Activated CD8-positive, alpha-beta memory T cell treated with anti-CD3 and anti-CD28 coated beads for 48 hours (primary cell): ENCODE data around the gene ATP10B.
"Not testable (repeated sequence)": the region's sequence is repeated elsewhere in the genome, so short reads cannot be mapped to it uniquely, and the experiment has no call there.

Experiments used
- DNase-seq, 3 experiments: peaks; one replicate each; pipeline ENCODE4 v3.0.0-alpha.2; 2020; ENCODE audit warnings: low read depth in 2 of 3, low spot score in 2 of 3

ATP10B gene

GRCh38 chr5:160833806-160834205 lies 18.2 kb downstream of the ATP10B start:
- no peak for DNase-seq

GRCh38 chr5:160831801-160832200 lies 20.2 kb downstream of the ATP10B start:
- no peak for DNase-seq

- DNase-seq, result no peak
Measured at GRCh38 chr5:160824301-160825001, 27.6 kb downstream of the ATP10B start.

GRCh38 chr5:160812996-160813395 lies 39.0 kb downstream of the ATP10B start:
- DNase-seq, result not testable (repeated sequence)

GRCh38 chr5:160805376-160805775 lies 46.6 kb downstream of the ATP10B start:
- DNase-seq, result no peak

GRCh38 chr5:160802592-160802991 lies 49.4 kb downstream of the ATP10B start:
- no peak for DNase-seq

- no peak for DNase-seq
Measured at GRCh38 chr5:160800375-160801275, 51.4 kb downstream of the ATP10B start.

GRCh38 chr5:160799184-160799583 lies 52.8 kb downstream of the ATP10B start:
- no peak for DNase-seq

- no peak for DNase-seq
Measured at GRCh38 chr5:160797020-160797419, 55.0 kb downstream of the ATP10B start.

- no peak for DNase-seq
Measured at GRCh38 chr5:160793530-160793899, 58.5 kb downstream of the ATP10B start.

GRCh38 chr5:160792732-160793529 lies 59.1 kb downstream of the ATP10B start:
- no peak for DNase-seq

- no peak for DNase-seq
Measured at GRCh38 chr5:160792281-160792680, 59.7 kb downstream of the ATP10B start.

GRCh38 chr5:160789219-160789859 lies 62.7 kb downstream of the ATP10B start:
- DNase-seq, result no peak

GRCh38 chr5:160788102-160788660 lies 63.8 kb downstream of the ATP10B start:
- DNase-seq, result no peak

GRCh38 chr5:160787240-160787639 lies 64.8 kb downstream of the ATP10B start:
- no peak for DNase-seq

GRCh38 chr5:160774666-160775315 lies 77.2 kb downstream of the ATP10B start:
- no peak for DNase-seq

- no peak for DNase-seq
Measured at GRCh38 chr5:160773646-160774410, 78.2 kb downstream of the ATP10B start.

- DNase-seq, result no peak
Measured at GRCh38 chr5:160772854-160773253, 79.2 kb downstream of the ATP10B start.

GRCh38 chr5:160770718-160771117 lies 81.3 kb downstream of the ATP10B start:
- DNase-seq, result no peak

GRCh38 chr5:160769301-160769700 lies 82.7 kb downstream of the ATP10B start:
- no peak for DNase-seq
